Panc1 (cell line): ENCODE results near the gene TBC1D26.
"Not testable (repeated sequence)": the region's sequence is repeated elsewhere in the genome, so short reads cannot be mapped to it uniquely, and the experiment has no call there.

ENCODE experiments used
- CTCF ChIP-seq: fragments of 450-650 bp; IDR thresholded peaks from 2 replicates; pipeline ENCODE4 v1.5.1; 2017; ENCODE audit warnings: mild to moderate bottlenecking
- REST ChIP-seq, 2 experiments: IDR thresholded peaks; 2 replicates each; pipeline ENCODE4 v1.6.1; 2011 to 2012; ENCODE audit warnings: low read depth in 2 of 2, control low read depth in 1 of 2, low read length in 1 of 2, mild to moderate bottlenecking in 1 of 2, moderate library complexity in 1 of 2; ENCODE audit not compliant: insufficient read depth in 1 of 2
- SIN3A ChIP-seq: IDR thresholded peaks from 2 replicates; pipeline ENCODE4 v1.6.1; 2012; ENCODE audit warnings: low read depth, mild to moderate bottlenecking, low read length, moderate library complexity, borderline replicate concordance; ENCODE audit not compliant: insufficient read depth

GRCh38 chr17:15788365-15788764 lies 56.3 kb downstream of the TBC1D26 start:
- not testable (repeated sequence) for TF ChIP-seq CTCF; SIN3A; REST (IDR thresholded peaks at IDR 0.05; ENCODE audit: insufficient read depth in 1 of 2, low read depth in 2 of 2, low read length in 1 of 2)
